CD14-positive monocyte (primary cell): Measurements from ENCODE around the gene MYL11. TPM values are rescaled to one million over a fixed set of nuclear protein-coding genes. Genes with fewer than 3 reads are reported as not detected.

Source experiments
- DNase-seq, 3 donors: peaks; one replicate each; pipeline ENCODE4 v3.0.0-alpha.2; 2011 to 2022
- H2AFZ ChIP-seq: 2 replicates; pipeline ENCODE4 v1.6.0; 2012; ENCODE audit warnings: mild to moderate bottlenecking, low read depth, low read length, inconsistent platforms; ENCODE audit not compliant: insufficient read depth, poor library complexity, severe bottlenecking
- H3K27ac ChIP-seq, 2 donors: 1 replicate in 1 of 2; 2 replicates in 1 of 2; pipeline ENCODE4 v1.5.1; 2012 to 2013; ENCODE audit warnings: low read length in 2 of 2, control low read depth in 1 of 2, inconsistent platforms in 1 of 2, low read depth in 1 of 2, mild to moderate bottlenecking in 1 of 2
- H3K27me3 ChIP-seq, 2 donors: one replicate each; pipeline versions ENCODE4 v1.6.0 to v1.6.1; 2011 to 2013; ENCODE audit warnings: low read length in 2 of 2; ENCODE audit not compliant: control insufficient read depth in 2 of 2, insufficient read depth in 2 of 2
- H3K36me3 ChIP-seq, 2 donors: replicated peaks in 1 of 2; 1 replicate in 1 of 2; 2 replicates in 1 of 2; pipeline versions ENCODE4 v1.5.1 to v1.6.1; 2012 to 2013; ENCODE audit warnings: low read length in 2 of 2, control low read depth in 1 of 2, inconsistent platforms in 1 of 2, mild to moderate bottlenecking in 1 of 2; ENCODE audit not compliant: insufficient read depth in 2 of 2, control insufficient read depth in 1 of 2
- H3K4me1 ChIP-seq, 2 donors: 1 replicate in 1 of 2; 2 replicates in 1 of 2; pipeline versions ENCODE4 v1.5.1 to v1.6.1; 2012 to 2013; ENCODE audit warnings: low read length in 2 of 2, control low read depth in 1 of 2, inconsistent platforms in 1 of 2, mild to moderate bottlenecking in 1 of 2, moderate library complexity in 1 of 2; ENCODE audit not compliant: insufficient read depth in 2 of 2, control insufficient read depth in 1 of 2
- H3K4me2 ChIP-seq: replicated peaks from 2 replicates; pipeline ENCODE3; 2012; ENCODE audit warnings: low read length, moderate library complexity, mild to moderate bottlenecking; ENCODE audit not compliant: poor library complexity, severe bottlenecking; ENCODE audit errors: extremely low read depth
- H3K4me3 ChIP-seq, 3 experiments: fragments of 200-600 bp in 1 of 3; sonication (generic) in 1 of 3; replicated peaks in 1 of 3; 1 replicate in 2 of 3; 2 replicates in 1 of 3; pipeline ENCODE4 v1.5.1; 2011 to 2013; ENCODE audit warnings: low read length in 3 of 3, mild to moderate bottlenecking in 3 of 3, control low read depth in 2 of 3, low read depth in 2 of 3, inconsistent platforms in 1 of 3, moderate library complexity in 1 of 3
- H3K79me2 ChIP-seq: 2 replicates; pipeline ENCODE4 v1.6.0; 2012; ENCODE audit warnings: mild to moderate bottlenecking, control low read depth, inconsistent platforms, low read length, moderate library complexity; ENCODE audit not compliant: insufficient read depth
- H3K9ac ChIP-seq: 2 replicates; pipeline ENCODE4 v1.6.0; 2017; ENCODE audit warnings: low read length, mild to moderate bottlenecking; ENCODE audit not compliant: insufficient read depth, poor library complexity, severe bottlenecking
- H3K9me3 ChIP-seq, 2 donors: replicated peaks in 1 of 2; 1 replicate in 1 of 2; 2 replicates in 1 of 2; pipeline versions ENCODE4 v1.5.1 to v1.6.1; 2012 to 2013; ENCODE audit warnings: low read length in 2 of 2, control low read depth in 1 of 2; ENCODE audit not compliant: control insufficient read depth in 1 of 2, insufficient read depth in 1 of 2
- H4K20me1 ChIP-seq: 2 replicates; pipeline ENCODE4 v1.6.0; 2012; ENCODE audit warnings: mild to moderate bottlenecking, low read length, control low read depth, moderate library complexity; ENCODE audit not compliant: insufficient read depth
- H3K27ac Mint-ChIP-seq, 7 donors: one replicate each; pipeline ENCODE4 v1.8.0; 2020; ENCODE audit warnings: mild to moderate bottlenecking in 7 of 7, mixed read lengths in 7 of 7, moderate library complexity in 6 of 7, inconsistent platforms in 2 of 7
- H3K27me3 Mint-ChIP-seq, 3 donors: one replicate each; pipeline ENCODE4 v1.8.0; 2021 to 2022; ENCODE audit warnings: low read depth in 3 of 3, mild to moderate bottlenecking in 3 of 3, mixed read lengths in 3 of 3, moderate library complexity in 3 of 3, inconsistent platforms in 1 of 3
- H3K36me3 Mint-ChIP-seq, 2 donors: one replicate each; pipeline ENCODE4 v1.8.0; 2020; ENCODE audit warnings: mixed read lengths in 2 of 2, inconsistent platforms in 1 of 2, mild to moderate bottlenecking in 1 of 2
- H3K4me1 Mint-ChIP-seq: one replicate; pipeline ENCODE4 v1.8.0; 2020; ENCODE audit warnings: mild to moderate bottlenecking, mixed read lengths
- H3K4me3 Mint-ChIP-seq, 2 donors: one replicate each; pipeline ENCODE4 v1.8.0; 2020; ENCODE audit warnings: mild to moderate bottlenecking in 2 of 2, mixed read lengths in 2 of 2, moderate library complexity in 1 of 2
- H3K9me3 Mint-ChIP-seq, 7 donors: one replicate each; pipeline ENCODE4 v1.8.0; 2020 to 2022; ENCODE audit warnings: mixed read lengths in 7 of 7, mild to moderate bottlenecking in 6 of 7, moderate library complexity in 6 of 7, inconsistent platforms in 2 of 7
- WGBS: methylation state at CpG from one replicate; pipeline ENCODE4 v1.1.5; 2013; ENCODE audit warnings: missing lambda C conversion rate; ENCODE audit not compliant: insufficient coverage; 5-methylcytosine and 5-hydroxymethylcytosine counted together
- intact Hi-C, 2 donors: fragments of 100-400 bp; cut with micrococcal nuclease; formaldehyde crosslinking; loops; one replicate each; pipeline versions ENCODE4 v1.15.0 to v1.15.1; 2023
- polyA plus RNA-seq, 3 donors: library from polyadenylated mRNA; depleted of rRNA in 1 of 3; unstranded in 2 of 3; stranded (reverse) in 1 of 3; fragments of 300-500 nt in 2 of 3; fragments of >200 nt in 1 of 3; fragmentation: Illumina TruSeq in 2 of 3; gene quantifications; 1 replicate in 2 of 3; 2 replicates in 1 of 3; pipeline ENCODE4 v1.2.3, GENCODE V29; 2012 to 2021
- TF ChIP-seq, protein P1 (sequence below): fragments of 200-600 bp; IDR thresholded peaks from one replicate; pipeline ENCODE4 v1.8.0; 2022; ENCODE audit warnings: antibody characterized with exemption, mild to moderate bottlenecking

Gene MYL11
- polyA plus RNA-seq, 3 donors: 1.6 to 1.9 TPM; not detected in 1

DNA sequence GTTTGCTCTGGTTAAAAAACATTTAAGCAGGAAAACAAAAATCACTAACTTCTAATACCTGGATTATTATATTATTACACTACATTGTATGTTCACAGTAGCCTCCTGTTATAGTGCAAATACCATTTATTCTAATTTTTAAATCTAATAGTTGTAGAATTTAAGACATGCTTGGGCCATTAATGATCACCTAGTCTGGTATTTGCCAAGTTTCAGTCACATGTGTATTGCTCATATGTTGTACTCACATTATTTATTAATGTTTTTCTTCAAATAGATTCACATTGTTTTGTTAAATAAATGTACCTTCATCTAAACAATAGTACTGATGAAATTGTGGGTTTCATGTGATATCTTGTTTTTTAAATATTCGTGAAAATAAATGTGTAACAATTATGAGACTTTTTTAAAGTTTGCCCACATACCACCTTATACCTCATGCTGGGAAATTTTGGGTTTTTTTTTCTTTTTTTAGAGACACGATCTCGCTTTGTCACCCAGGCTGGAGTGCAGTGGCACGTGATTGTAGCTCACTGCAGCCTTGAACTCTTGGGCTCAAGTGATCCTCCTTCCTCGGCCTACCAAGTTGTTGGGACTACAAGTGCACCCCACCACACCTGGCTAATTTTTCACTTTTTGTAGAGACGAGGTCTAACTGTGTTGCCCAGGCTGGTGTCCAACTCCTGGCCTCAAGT is 38.7 kb downstream of the MYL11 start:
- Histone ChIP-seq H3K9ac (no peak overlapping the region), H3K79me2 (no peaks in the 10 kb centered on the region), H3K4me2 (no peak overlapping the region), H3K27me3 (no peaks in the 10 kb centered on the region), H3K36me3 (peaks cover 0 to 9% of the 10 kb centered on the region in 2 donors), H3K9me3 (no peaks in the 10 kb centered on the region), H4K20me1 (no peaks in the 10 kb centered on the region), H3K4me1 (peaks cover 16 to 29% of the 10 kb centered on the region in 2 donors), H3K27ac (no peak overlapping the region), H2AFZ (no peak overlapping the region), H3K4me3 (no peak overlapping the region)
- Mint-ChIP-seq H3K9me3 (no peaks in the 10 kb centered on the region), H3K27me3 (peaks cover 0 to 2% (median 1%) of the 10 kb centered on the region in 3 donors), H3K4me3 (no peak overlapping the region), H3K4me1 (peaks cover 16% of the 10 kb centered on the region), H3K27ac (peak overlapping the region in 1 of 7 donors; percentile 38), H3K36me3 (peaks cover 7 to 17% of the 10 kb centered on the region in 2 donors)
- WGBS: 100% methylated on average over 5 of the region's 6 CpGs
- DNase-seq: no peak
- TF ChIP-seq, protein P1, sequence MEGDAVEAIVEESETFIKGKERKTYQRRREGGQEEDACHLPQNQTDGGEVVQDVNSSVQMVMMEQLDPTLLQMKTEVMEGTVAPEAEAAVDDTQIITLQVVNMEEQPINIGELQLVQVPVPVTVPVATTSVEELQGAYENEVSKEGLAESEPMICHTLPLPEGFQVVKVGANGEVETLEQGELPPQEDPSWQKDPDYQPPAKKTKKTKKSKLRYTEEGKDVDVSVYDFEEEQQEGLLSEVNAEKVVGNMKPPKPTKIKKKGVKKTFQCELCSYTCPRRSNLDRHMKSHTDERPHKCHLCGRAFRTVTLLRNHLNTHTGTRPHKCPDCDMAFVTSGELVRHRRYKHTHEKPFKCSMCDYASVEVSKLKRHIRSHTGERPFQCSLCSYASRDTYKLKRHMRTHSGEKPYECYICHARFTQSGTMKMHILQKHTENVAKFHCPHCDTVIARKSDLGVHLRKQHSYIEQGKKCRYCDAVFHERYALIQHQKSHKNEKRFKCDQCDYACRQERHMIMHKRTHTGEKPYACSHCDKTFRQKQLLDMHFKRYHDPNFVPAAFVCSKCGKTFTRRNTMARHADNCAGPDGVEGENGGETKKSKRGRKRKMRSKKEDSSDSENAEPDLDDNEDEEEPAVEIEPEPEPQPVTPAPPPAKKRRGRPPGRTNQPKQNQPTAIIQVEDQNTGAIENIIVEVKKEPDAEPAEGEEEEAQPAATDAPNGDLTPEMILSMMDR: no peak
- intact Hi-C loops: no loop called here

DNA sequence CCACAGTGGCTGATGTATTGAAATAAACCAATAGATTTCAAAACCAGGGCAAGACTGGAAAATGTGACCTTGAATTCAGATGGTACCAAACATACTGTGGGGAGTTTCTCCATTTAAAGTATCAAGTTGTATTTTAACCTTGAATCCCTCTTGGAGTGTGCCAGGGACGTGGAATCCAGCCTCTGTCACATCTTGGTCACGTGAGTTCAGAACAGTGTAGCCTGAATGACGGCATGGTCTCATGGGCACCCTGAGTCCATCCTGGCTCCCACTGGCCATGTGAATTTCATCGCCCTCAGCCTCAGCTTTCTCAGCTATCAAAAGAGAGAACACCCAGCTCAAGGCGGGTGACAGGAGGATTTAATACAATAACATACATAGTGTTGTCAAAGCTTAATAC is 39.6 kb downstream of the MYL11 start:
- peaks cover 0 to 9% of the 10 kb centered on the region in 2 donors for H3K36me3 ChIP-seq
- TF ChIP-seq, protein P1: no peak
- no peak overlapping the region for H2AFZ ChIP-seq
- no peak overlapping the region for H3K27ac ChIP-seq
- H3K4me3 Mint-ChIP-seq: no peak overlapping the region
- no peak overlapping the region for H3K4me3 ChIP-seq
- no peak overlapping the region for H3K27ac Mint-ChIP-seq
- H3K27me3 Mint-ChIP-seq: peaks cover 0 to 2% (median 1%) of the 10 kb centered on the region in 3 donors
- no peaks in the 10 kb centered on the region for H3K27me3 ChIP-seq
- no peak overlapping the region for H3K9ac ChIP-seq
- WGBS: 100% methylated on average over 2 of the region's 5 CpGs
- H3K4me1 ChIP-seq: peaks cover 19 to 30% of the 10 kb centered on the region in 2 donors
- H3K36me3 Mint-ChIP-seq: peaks cover 7 to 17% of the 10 kb centered on the region in 2 donors
- peaks cover 23% of the 10 kb centered on the region for H3K4me1 Mint-ChIP-seq
- no peaks in the 10 kb centered on the region for H3K79me2 ChIP-seq
- H3K9me3 Mint-ChIP-seq: no peaks in the 10 kb centered on the region
- DNase-seq: no peak
- intact Hi-C loops: no loop called here
- H3K9me3 ChIP-seq: no peaks in the 10 kb centered on the region
- no peaks in the 10 kb centered on the region for H4K20me1 ChIP-seq
- no peak overlapping the region for H3K4me2 ChIP-seq
